ENCODE results near the gene MIA. TPM values are rescaled to one million over a fixed set of nuclear protein-coding genes. Genes with fewer than 3 reads are reported as not detected.
"Not testable (repeated sequence)": the region's sequence is repeated elsewhere in the genome, so short reads cannot be mapped to it uniquely, and the experiment has no call there.

MIA gene
- total RNA-seq, 1 donor from 2014 or later: 9.9 TPM

- H3K27me3 Mint-ChIP-seq (ENCODE audit: low read depth): no peaks in the 10 kb centered on the region
- no peak for DNase-seq (ENCODE audit: low read depth, low spot score)
- H3K9me3 Mint-ChIP-seq: no peaks in the 10 kb centered on the region
- peaks cover 39% of the 10 kb centered on the region for H3K36me3 Mint-ChIP-seq (ENCODE audit: low read depth)
- H3K4me3 Mint-ChIP-seq: no peak overlapping the region
- H3K4me1 Mint-ChIP-seq: peaks cover 20% of the 10 kb centered on the region
- TF ChIP-seq, protein P1, sequence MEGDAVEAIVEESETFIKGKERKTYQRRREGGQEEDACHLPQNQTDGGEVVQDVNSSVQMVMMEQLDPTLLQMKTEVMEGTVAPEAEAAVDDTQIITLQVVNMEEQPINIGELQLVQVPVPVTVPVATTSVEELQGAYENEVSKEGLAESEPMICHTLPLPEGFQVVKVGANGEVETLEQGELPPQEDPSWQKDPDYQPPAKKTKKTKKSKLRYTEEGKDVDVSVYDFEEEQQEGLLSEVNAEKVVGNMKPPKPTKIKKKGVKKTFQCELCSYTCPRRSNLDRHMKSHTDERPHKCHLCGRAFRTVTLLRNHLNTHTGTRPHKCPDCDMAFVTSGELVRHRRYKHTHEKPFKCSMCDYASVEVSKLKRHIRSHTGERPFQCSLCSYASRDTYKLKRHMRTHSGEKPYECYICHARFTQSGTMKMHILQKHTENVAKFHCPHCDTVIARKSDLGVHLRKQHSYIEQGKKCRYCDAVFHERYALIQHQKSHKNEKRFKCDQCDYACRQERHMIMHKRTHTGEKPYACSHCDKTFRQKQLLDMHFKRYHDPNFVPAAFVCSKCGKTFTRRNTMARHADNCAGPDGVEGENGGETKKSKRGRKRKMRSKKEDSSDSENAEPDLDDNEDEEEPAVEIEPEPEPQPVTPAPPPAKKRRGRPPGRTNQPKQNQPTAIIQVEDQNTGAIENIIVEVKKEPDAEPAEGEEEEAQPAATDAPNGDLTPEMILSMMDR (conservative IDR thresholded peaks at IDR 0.05): no peak
- H3K27ac Mint-ChIP-seq (ENCODE audit: unreplicated experiment): no peak overlapping the region
These were observed 16.0 kb upstream of the MIA start for GRCh38 chr19:40759352-40759751.

DNA sequence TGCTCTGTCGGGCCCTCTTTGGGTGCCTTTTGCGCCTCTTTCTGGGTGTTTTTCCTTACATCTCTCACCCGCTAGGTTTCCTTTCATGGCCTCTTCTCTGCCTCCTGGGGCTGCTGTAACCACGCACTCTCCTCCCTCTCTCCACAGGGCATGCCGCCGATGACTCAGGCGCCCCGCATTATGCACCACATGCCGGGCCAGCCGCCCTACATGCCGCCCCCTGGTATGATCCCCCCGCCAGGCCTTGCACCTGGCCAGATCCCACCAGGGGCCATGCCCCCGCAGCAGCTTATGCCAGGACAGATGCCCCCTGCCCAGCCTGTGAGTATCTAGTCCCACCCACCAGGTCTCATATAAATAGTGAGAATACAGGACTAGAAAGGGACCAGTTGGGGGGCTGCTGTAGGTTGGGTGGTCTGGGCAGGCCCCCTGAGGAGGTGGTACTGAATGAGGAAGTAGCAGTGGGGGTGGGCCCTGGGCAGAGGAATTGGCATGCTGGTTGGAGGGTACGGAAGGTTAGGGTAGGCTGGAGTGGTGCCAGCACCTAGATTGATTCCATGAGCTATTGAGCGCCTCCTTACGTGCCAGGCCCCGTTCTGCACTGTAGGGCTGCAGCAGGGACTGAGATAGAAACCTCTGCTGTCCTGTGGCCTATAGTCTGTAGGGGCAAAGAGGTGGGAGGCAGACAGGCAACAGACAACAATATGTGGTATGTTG lies 12.4 kb upstream of the MIA start:
- no peak for DNase-seq (ENCODE audit: low read depth, low spot score)
- no peaks in the 10 kb centered on the region for H3K4me1 Mint-ChIP-seq
- H3K36me3 Mint-ChIP-seq (ENCODE audit: low read depth): peaks cover 25% of the 10 kb centered on the region
- no peaks in the 10 kb centered on the region for H3K9me3 Mint-ChIP-seq
- H3K27me3 Mint-ChIP-seq (ENCODE audit: low read depth): no peaks in the 10 kb centered on the region
- H3K27ac Mint-ChIP-seq (ENCODE audit: unreplicated experiment): no peak overlapping the region
- TF ChIP-seq, protein P1 (conservative IDR thresholded peaks at IDR 0.05): no peak
- H3K4me3 Mint-ChIP-seq: no peak overlapping the region

DNA sequence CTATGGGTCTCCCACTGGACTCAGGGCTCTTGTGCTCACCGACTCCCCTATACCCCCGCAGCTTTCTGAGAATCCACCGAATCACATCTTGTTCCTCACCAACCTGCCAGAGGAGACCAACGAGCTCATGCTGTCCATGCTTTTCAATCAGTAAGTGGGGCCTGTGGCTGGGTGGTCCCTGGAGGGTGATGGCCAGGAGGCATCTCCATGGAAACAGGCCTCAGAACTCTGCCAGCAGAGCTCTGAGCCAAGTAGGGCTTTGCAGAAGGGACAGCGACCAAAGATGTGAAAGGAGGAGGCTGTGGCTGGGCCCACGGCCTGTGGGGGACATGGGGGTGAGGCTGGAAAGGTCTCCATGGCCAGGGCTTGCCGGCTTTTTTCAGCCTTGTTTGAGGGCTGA lies 11.8 kb upstream of the MIA start:
- TF ChIP-seq, protein P1 (conservative IDR thresholded peaks at IDR 0.05): no peak
- no peak overlapping the region for H3K4me3 Mint-ChIP-seq
- H3K36me3 Mint-ChIP-seq (ENCODE audit: low read depth): peaks cover 23% of the 10 kb centered on the region
- DNase-seq (ENCODE audit: low read depth, low spot score): no peak
- H3K9me3 Mint-ChIP-seq: no peaks in the 10 kb centered on the region
- H3K27me3 Mint-ChIP-seq (ENCODE audit: low read depth): no peaks in the 10 kb centered on the region
- no peak overlapping the region for H3K27ac Mint-ChIP-seq (ENCODE audit: unreplicated experiment)
- no peaks in the 10 kb centered on the region for H3K4me1 Mint-ChIP-seq

DNA sequence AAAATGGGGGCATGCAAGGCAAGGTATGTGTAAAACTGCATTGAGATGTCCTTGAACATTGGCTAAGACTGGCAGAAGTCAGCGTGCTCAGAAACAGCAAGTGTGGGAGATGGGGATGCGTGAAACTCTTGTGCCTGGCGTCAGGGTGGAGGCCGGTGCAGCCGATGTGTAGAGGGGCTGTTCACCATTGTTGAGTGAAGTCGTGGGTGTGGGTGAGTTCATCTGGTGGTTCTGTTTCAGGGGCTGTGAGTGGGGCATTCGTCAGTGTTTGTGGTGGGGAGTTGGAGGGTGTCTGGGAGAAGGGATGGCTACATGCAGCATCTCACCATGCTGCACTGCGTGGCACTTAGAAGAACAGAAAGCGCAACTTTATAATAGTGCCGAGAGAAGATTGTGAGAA lies 11.4 kb upstream of the MIA start:
- Mint-ChIP-seq H3K27ac (ENCODE audit: unreplicated experiment) (peak overlapping the region; percentile 25), H3K4me1 (no peaks in the 10 kb centered on the region), H3K27me3 (ENCODE audit: low read depth) (no peaks in the 10 kb centered on the region), H3K4me3 (no peak overlapping the region), H3K36me3 (ENCODE audit: low read depth) (peaks cover 25% of the 10 kb centered on the region), H3K9me3 (no peaks in the 10 kb centered on the region)
- TF ChIP-seq, protein P1 (conservative IDR thresholded peaks at IDR 0.05): no peak
- DNase-seq (ENCODE audit: low read depth, low spot score): no peak

DNA sequence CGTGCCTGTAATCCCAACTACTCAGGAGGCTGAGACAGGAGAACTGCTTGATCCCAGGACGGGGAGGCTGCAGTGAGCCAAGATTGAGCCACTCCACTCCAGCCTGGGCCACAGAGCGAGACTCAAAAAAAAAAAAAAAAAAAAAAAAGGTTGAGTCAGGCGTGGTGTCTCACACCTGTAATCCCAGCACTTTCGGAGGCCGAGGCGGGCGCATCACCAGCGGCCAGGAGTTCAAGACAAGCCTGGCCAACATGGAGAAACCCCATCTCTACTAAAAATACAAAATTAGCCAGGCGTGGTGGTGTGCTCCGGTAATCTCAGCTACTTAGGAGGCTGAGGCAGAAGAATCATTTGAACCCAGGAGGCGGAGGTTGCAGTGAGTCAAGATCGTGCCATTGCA lies 8.9 kb upstream of the MIA start:
- H3K27me3 Mint-ChIP-seq (ENCODE audit: low read depth); H3K4me1 Mint-ChIP-seq; H3K9me3 Mint-ChIP-seq; DNase-seq (ENCODE audit: low read depth, low spot score); H3K4me3 Mint-ChIP-seq; H3K27ac Mint-ChIP-seq (ENCODE audit: unreplicated experiment): not testable (repeated sequence)
- peaks cover 32% of the 10 kb centered on the region for H3K36me3 Mint-ChIP-seq (ENCODE audit: low read depth)

GRCh38 chr19:40768869-40769268 lies 6.5 kb upstream of the MIA start:
- no peak overlapping the region for H3K27ac Mint-ChIP-seq (ENCODE audit: unreplicated experiment)
- H3K36me3 Mint-ChIP-seq (ENCODE audit: low read depth): peaks cover 28% of the 10 kb centered on the region
- no peak overlapping the region for H3K4me3 Mint-ChIP-seq
- peaks cover 3% of the 10 kb centered on the region for H3K9me3 Mint-ChIP-seq
- no peaks in the 10 kb centered on the region for H3K27me3 Mint-ChIP-seq (ENCODE audit: low read depth)
- TF ChIP-seq, protein P1 (conservative IDR thresholded peaks at IDR 0.05): no peak
- no peaks in the 10 kb centered on the region for H3K4me1 Mint-ChIP-seq
- DNase-seq (ENCODE audit: low read depth, low spot score): no peak

DNA sequence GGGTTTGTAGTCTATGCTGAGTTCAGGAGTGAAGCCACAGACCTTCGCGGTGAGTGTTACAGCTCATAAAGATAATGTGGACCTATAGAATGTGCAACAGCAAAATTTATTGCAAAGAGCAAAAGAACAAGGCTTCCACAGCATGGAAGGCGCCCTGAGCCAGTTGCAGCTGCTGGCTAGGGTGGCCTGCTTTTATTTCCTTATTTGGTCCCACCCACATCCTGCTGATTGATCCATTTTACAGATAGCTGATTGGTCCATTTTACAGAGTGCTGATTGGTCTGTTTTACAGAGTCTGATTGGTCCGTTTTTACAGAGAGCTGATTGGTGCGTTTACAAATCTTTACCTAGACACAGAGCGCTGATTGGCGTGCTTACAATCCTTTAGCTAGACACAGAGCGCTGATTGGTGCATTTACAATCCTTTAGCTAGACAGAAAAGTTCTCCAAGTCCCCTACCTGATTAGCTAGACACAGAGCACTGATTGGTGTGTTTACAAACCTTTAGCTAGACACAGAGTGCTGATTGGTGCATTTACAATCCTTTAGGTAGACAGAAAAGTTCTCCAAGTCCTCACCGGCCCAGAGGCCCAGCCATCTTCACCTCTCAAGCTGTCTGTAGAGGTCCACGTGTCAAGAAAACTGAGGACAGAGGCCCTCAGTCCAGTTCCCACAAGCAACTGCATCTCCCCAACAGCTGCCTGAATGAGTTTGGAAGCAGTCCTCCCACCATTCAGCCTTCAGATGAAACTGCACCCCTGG lies 4.0 kb upstream of the MIA start:
- not testable (repeated sequence) for H3K4me3 Mint-ChIP-seq; H3K9me3 Mint-ChIP-seq; H3K27me3 Mint-ChIP-seq (ENCODE audit: low read depth); DNase-seq (ENCODE audit: low read depth, low spot score); H3K27ac Mint-ChIP-seq (ENCODE audit: unreplicated experiment)
- Mint-ChIP-seq H3K36me3 (ENCODE audit: low read depth) (peaks cover 19% of the 10 kb centered on the region), H3K4me1 (peaks cover 13% of the 10 kb centered on the region)

Data from neural crest cell (in vitro differentiated cells).